Fibroblast of pulmonary artery (primary cell): ENCODE results near the gene TSFM.

Source experiments
- DNase-seq: peaks from one replicate; pipeline ENCODE4 v3.0.0-alpha.2; 2010; ENCODE audit warnings: low read depth
- H3K4me3 ChIP-seq: replicated peaks from 2 replicates; pipeline ENCODE4 v1.5.1; 2011; ENCODE audit warnings: low read depth, mild to moderate bottlenecking, control low read depth, low read length, moderate library complexity
- CTCF ChIP-seq: IDR thresholded peaks from 2 replicates; pipeline ENCODE4 v1.5.1; 2011; ENCODE audit warnings: mild to moderate bottlenecking, control low read depth, low read length, inconsistent platforms; ENCODE audit errors: missing control alignments

TSFM gene

GRCh38 chr12:57809425-57809824, 26.8 kb downstream of the TSFM start:
- DNase-seq = no peak
- no peak for TF ChIP-seq CTCF
- H3K4me3 ChIP-seq = no peak overlapping the region

GRCh38 chr12:57810450-57810849, 27.9 kb downstream of the TSFM start:
- TF ChIP-seq CTCF = no peak
- peak; percentile 75 for DNase-seq
- H3K4me3 ChIP-seq = no peak overlapping the region

- no peak for DNase-seq
- H3K4me3 ChIP-seq = no peak overlapping the region
- TF ChIP-seq CTCF = no peak
Observed at GRCh38 chr12:57811028-57811755, 28.6 kb downstream of the TSFM start.

GRCh38 chr12:57813111-57813970, 30.8 kb downstream of the TSFM start:
- H3K4me3 ChIP-seq = no peak overlapping the region
- no peak for DNase-seq
- no peak for TF ChIP-seq CTCF

GRCh38 chr12:57813971-57814772, 31.6 kb downstream of the TSFM start:
- peak; percentile 28 for TF ChIP-seq CTCF
- DNase-seq = peak; percentile 70
- H3K4me3 ChIP-seq = no peak overlapping the region

GRCh38 chr12:57815177-57816000, 32.8 kb downstream of the TSFM start:
- no peak overlapping the region for H3K4me3 ChIP-seq
- DNase-seq = no peak
- TF ChIP-seq CTCF = peak; percentile 22
